Activated CD4-positive, CD25-positive, alpha-beta regulatory T cell treated with anti-CD3 and anti-CD28 coated beads, Interleukin-2, amount 50 U/mL, for 16 hours (primary cell): Measurements from ENCODE around the gene CTNNA3.

Experiments used
- DNase-seq: peaks from one replicate; pipeline ENCODE4 v3.0.0-alpha.2; 2020; ENCODE audit warnings: low read depth, low spot score

CTNNA3 gene

GRCh38 chr10:65940816-65941662 is 1755.0 kb downstream of the CTNNA3 start:
- DNase-seq, result no peak

GRCh38 chr10:65940105-65940504 is 1755.9 kb downstream of the CTNNA3 start:
- DNase-seq, result no peak

GRCh38 chr10:65931291-65932070 is 1764.5 kb downstream of the CTNNA3 start:
- no peak for DNase-seq

GRCh38 chr10:65911151-65911835 is 1784.7 kb downstream of the CTNNA3 start:
- DNase-seq, result no peak

- DNase-seq, result no peak
These were observed 1785.8 kb downstream of the CTNNA3 start for GRCh38 chr10:65910209-65910608.

- DNase-seq, result no peak
These were observed 1788.7 kb downstream of the CTNNA3 start for GRCh38 chr10:65907199-65907712.

- no peak for DNase-seq
These were observed 1792.4 kb downstream of the CTNNA3 start for GRCh38 chr10:65903620-65904019.

GRCh38 chr10:65900271-65900670 is 1795.7 kb downstream of the CTNNA3 start:
- no peak for DNase-seq

GRCh38 chr10:65898055-65898454 is 1797.9 kb downstream of the CTNNA3 start:
- no peak for DNase-seq

GRCh38 chr10:65894961-65895360 is 1801.0 kb downstream of the CTNNA3 start:
- DNase-seq, result no peak

GRCh38 chr10:65894379-65894778 is 1801.6 kb downstream of the CTNNA3 start:
- no peak for DNase-seq

GRCh38 chr10:65893676-65894075 is 1802.3 kb downstream of the CTNNA3 start:
- DNase-seq, result no peak

- DNase-seq, result no peak
These were observed 1803.7 kb downstream of the CTNNA3 start for GRCh38 chr10:65892284-65892683.

GRCh38 chr10:65891073-65891981 is 1804.7 kb downstream of the CTNNA3 start:
- no peak for DNase-seq

GRCh38 chr10:65864529-65864928 is 1831.5 kb downstream of the CTNNA3 start:
- no peak for DNase-seq

- DNase-seq, result no peak
These were observed 1832.0 kb downstream of the CTNNA3 start for GRCh38 chr10:65864036-65864435.
